K562 (cell line): ENCODE measurements around the gene CCDC18. TPM values are rescaled to one million over a fixed set of nuclear protein-coding genes. Genes with fewer than 3 reads are reported as not detected.
"Not testable (repeated sequence)": the region's sequence is repeated elsewhere in the genome, so short reads cannot be mapped to it uniquely, and the experiment has no call there.

ENCODE experiments used
- ATAC-seq: fragments of 200-7000 bp; cut with Tn5 transposase; 3 replicates; pipeline ENCODE4 v1.9.1; 2020; ENCODE audit warnings: moderate library complexity
- BruUV-seq: library from RNA; stranded (reverse); fragments of 400-500 nt; replicated peaks from 2 replicates; lab custom pipeline; 2021; lab: Mats Ljungman, UMichigan
- CTCF ChIA-PET: fragments of 300-600 bp; formaldehyde crosslinking; extraction: SDS; loops from one replicate; lab custom pipeline; 2021; ENCODE audit warnings: low intra/inter-chr PET ratio; lab: Yijun Ruan, JAX
- POLR2A ChIA-PET: fragments of 300-600, 350-650 bp; sonication (Branson Sonifier 250); formaldehyde crosslinking; extraction: SDS; loops from one replicate; lab custom pipeline; 2021; ENCODE audit warnings: antibody characterized with exemption, inconsistent platforms; lab: Yijun Ruan, JAX
- DNase-seq, 4 experiments: peaks; one replicate each; pipeline versions ENCODE4 v3.0.0 to v3.0.0-alpha.2; 2011 to 2018; ENCODE audit warnings: low spot score in 3 of 4, mixed read lengths in 3 of 4; ENCODE audit errors: extremely low read depth in 1 of 4
- FAIRE-seq: peaks from 2 replicates; lab custom pipeline; 2011; peaks lifted over from hg19 to GRCh38; lab: Jason Lieb, UNC
- H2AFZ ChIP-seq: 2 replicates; pipeline ENCODE4 v1.6.0; 2011; ENCODE audit warnings: low read depth, low read length, control low read depth, inconsistent platforms
- H3K27ac ChIP-seq: fragments of 200-600 bp; 3 replicates; pipeline ENCODE4 v1.8.0; 2011; ENCODE audit warnings: low read depth, mild to moderate bottlenecking, control low read depth, inconsistent platforms, low read length, moderate library complexity, mixed read lengths; ENCODE audit errors: extremely low read depth
- H3K27me3 ChIP-seq, 2 experiments: fragments of 300-600 bp in 1 of 2; 2 replicates in 1 of 2; 3 replicates in 1 of 2; pipeline versions ENCODE4 v1.6.0 to v1.8.0; 2011; ENCODE audit warnings: inconsistent platforms in 2 of 2, low read length in 2 of 2, mild to moderate bottlenecking in 1 of 2, mixed read lengths in 1 of 2, moderate library complexity in 1 of 2; ENCODE audit not compliant: control insufficient read depth in 2 of 2, insufficient read depth in 2 of 2
- H3K36me3 ChIP-seq: fragments of 300-600 bp; 3 replicates; pipeline ENCODE4 v1.8.0; 2011; ENCODE audit warnings: mild to moderate bottlenecking, low read length, inconsistent platforms; ENCODE audit not compliant: control insufficient read depth, insufficient read depth
- H3K4me1 ChIP-seq, 2 experiments: fragments of 200-600 bp in 1 of 2; replicated peaks in 1 of 2; 2 replicates in 1 of 2; 3 replicates in 1 of 2; pipeline versions ENCODE4 v1.5.1 to v1.8.0; 2011; ENCODE audit warnings: inconsistent platforms in 2 of 2, low read length in 2 of 2, mild to moderate bottlenecking in 1 of 2, mixed read lengths in 1 of 2, moderate library complexity in 1 of 2; ENCODE audit not compliant: control insufficient read depth in 2 of 2, insufficient read depth in 2 of 2
- H3K4me2 ChIP-seq: 2 replicates; pipeline ENCODE4 v1.6.1; 2011; ENCODE audit warnings: low read length, control low read depth, inconsistent platforms, mixed read lengths; ENCODE audit not compliant: insufficient read depth
- H3K4me3 ChIP-seq: fragments of 200-600 bp; sonication (generic), shearing (Covaris generic); 2 replicates; pipeline ENCODE4 v1.5.1; 2016; ENCODE audit warnings: control low read depth, inconsistent platforms
- H3K79me2 ChIP-seq: fragments of 200-600 bp; 3 replicates; pipeline ENCODE4 v1.8.0; 2011; ENCODE audit warnings: low read length, inconsistent platforms; ENCODE audit not compliant: control insufficient read depth, insufficient read depth
- H3K9ac ChIP-seq, 2 experiments: 2 replicates each; pipeline versions ENCODE4 v1.6.0 to v1.6.1; 2011; ENCODE audit warnings: low read depth in 2 of 2, low read length in 2 of 2, control low read depth in 1 of 2, inconsistent platforms in 1 of 2, mild to moderate bottlenecking in 1 of 2, mixed read lengths in 1 of 2; ENCODE audit not compliant: insufficient read depth in 1 of 2
- H3K9me1 ChIP-seq: one replicate; pipeline ENCODE4 v1.6.0; 2011; ENCODE audit warnings: inconsistent platforms, mild to moderate bottlenecking, low read length, moderate library complexity; ENCODE audit not compliant: control insufficient read depth, insufficient read depth
- H3K9me3 ChIP-seq: replicated peaks from 2 replicates; pipeline ENCODE4 v1.5.1; 2011; ENCODE audit warnings: low read depth, low read length, inconsistent platforms; ENCODE audit not compliant: control insufficient read depth, insufficient read depth
- H4K20me1 ChIP-seq: replicated peaks from 2 replicates; pipeline ENCODE4 v1.6.1; 2011; ENCODE audit warnings: low read length, inconsistent platforms, mixed read lengths; ENCODE audit not compliant: control insufficient read depth, insufficient read depth
- CBX1 ChIP-seq: sonication (generic); IDR thresholded peaks from 2 replicates; pipeline ENCODE4 v1.6.1; 2016; ENCODE audit warnings: antibody characterized with exemption, low read depth, mild to moderate bottlenecking
- CBX3 ChIP-seq, 2 experiments: IDR thresholded peaks; 1 replicate in 1 of 2; 2 replicates in 1 of 2; pipeline ENCODE4 v1.6.1; 2012; ENCODE audit warnings: inconsistent platforms in 2 of 2, low read length in 2 of 2, borderline replicate concordance in 1 of 2, control low read depth in 1 of 2
- CBX5 ChIP-seq: IDR thresholded peaks from 2 replicates; pipeline ENCODE4 v1.6.1; 2014; ENCODE audit warnings: low read depth, borderline replicate concordance
- CEBPZ ChIP-seq: fragments of 150-350 bp; IDR thresholded peaks from 2 replicates; pipeline ENCODE4 v1.6.1; 2014; ENCODE audit warnings: low read depth, mild to moderate bottlenecking, low read length, borderline replicate concordance
- TRIM24 ChIP-seq, 2 experiments: fragments of 450-650 bp; IDR thresholded peaks; 2 replicates each; pipeline ENCODE4 v1.6.1; 2016
- TRIM28 ChIP-seq: fragments of 450-650 bp; IDR thresholded peaks from 2 replicates; pipeline ENCODE4 v1.6.1; 2017
- ZFP36 ChIP-seq: fragments of 150-350 bp; IDR thresholded peaks from 2 replicates; pipeline ENCODE4 v1.6.1; 2018; ENCODE audit warnings: low read length, low read depth; ENCODE audit not compliant: partially characterized antibody
- ZNF280A ChIP-seq: fragments of 450-650 bp; IDR thresholded peaks from 2 replicates; pipeline ENCODE4 v1.6.1; 2018; ENCODE audit warnings: mild to moderate bottlenecking, low read depth; ENCODE audit not compliant: partially characterized antibody
- WGBS: fragments of 100-300 bp; shearing (Covaris generic); methylation state at CpG from one replicate; pipeline ENCODE4 v1.1.6; 2016; ENCODE audit warnings: low coverage, mixed read lengths; ENCODE audit not compliant: insufficient coverage; ENCODE audit errors: missing lambda C conversion rate; 5-methylcytosine and 5-hydroxymethylcytosine counted together
- in situ Hi-C: fragments of 300-500 bp; cut with MboI; formaldehyde crosslinking; loops from 4 replicates; pipeline ENCODE4 v1.15.0; 2018; ENCODE audit warnings: inconsistent platforms, mixed read lengths
- intact Hi-C: fragments of 100-400 bp; cut with micrococcal nuclease; formaldehyde crosslinking; loops from 2 replicates; pipeline ENCODE4 v1.14.2; 2022
- polyA plus RNA-seq, 8 experiments: library from polyadenylated mRNA; depleted of rRNA in 4 of 8; stranded (reverse) in 5 of 8; unstranded in 3 of 8; fragments of >200 nt; fragmentation: Nextera tagmentation in 2 of 8; fragmentation: Illumina TruSeq in 1 of 8; extraction: Ambion mirVana in 2 of 8; extraction: Trizol in 1 of 8; gene quantifications; 2 replicates each; pipeline versions ENCODE4 v1.2.1 to v1.2.3, GENCODE V29; 2011 to 2014; ENCODE audit warnings: inconsistent platforms in 1 of 8, missing spikeins in 1 of 8
- total RNA-seq, 7 experiments: library from RNA; depleted of rRNA in 6 of 7; stranded (reverse); fragments of >200 nt in 6 of 7; fragmentation: Illumina TruSeq in 2 of 7; extraction: Trizol in 2 of 7; gene quantifications; 2 replicates each; pipeline versions ENCODE4 v1.2.1 to v1.2.3, GENCODE V29; 2011 to 2021; ENCODE audit warnings: low replicate concordance in 1 of 7

Gene CCDC18
- total and polyA plus RNA-seq, 9 of the 15 experiments (the other 6 are each of a cell fraction or from before 2014, with no cell fraction given): 19.5 to 34.2 (median 24.3) TPM

- CTCF ChIA-PET, H3K79me2 ChIP-seq, H3K27me3 ChIP-seq, BruUV-seq, FAIRE-seq, H3K4me3 ChIP-seq, H3K9me1 ChIP-seq, H3K9ac ChIP-seq, H3K9me3 ChIP-seq, H3K4me2 ChIP-seq, H2AFZ ChIP-seq, in situ Hi-C loops, intact Hi-C loops, H4K20me1 ChIP-seq, H3K4me1 ChIP-seq, ATAC-seq, H3K27ac ChIP-seq: not testable (repeated sequence)
- 97% methylated on average over 3 of the region's 3 CpGs for WGBS
- TF ChIP-seq CBX1 (0 out of 2 replicates have a peak, but pooled peaks have one; percentile 75), CBX3 (IDR thresholded peaks at IDR 0.05; ENCODE audit: borderline replicate concordance in 1 of 2, low read length in 2 of 2) (peak in 1 of 2 experiments; percentile 83; a peak in 2 of 3 replicates), ZNF280A (peak; percentile 59), TRIM28 (peak; percentile 71; the same call in 1 of the 2 replicates), TRIM24 (IDR thresholded peaks at IDR 0.05) (0 out of 4 replicates have a peak, but pooled peaks of 1 of the 2 experiments have one; percentile 11), CEBPZ (peak; percentile 72), ZFP36 (peak; percentile 90), CBX5 (peak; percentile 83; the same call in 1 of the 2 replicates)
- H3K36me3 ChIP-seq: peaks cover 32% of the 10 kb centered on the region
- peak in 1 of 4 experiments; percentile 8 for DNase-seq
- POLR2A ChIA-PET: interaction anchor here (0.7 kb wide), 1 partner anchor 20 kb away, joined by 3 read pairs; no protein-coding TSS in a partner anchor
These were observed 62.7 kb downstream of the CCDC18 start for GRCh38 chr1:93243233-93243632.
